HG02623 (cell line): ENCODE results near the gene TRIM74.
"Not testable (repeated sequence)": the region's sequence is repeated elsewhere in the genome, so short reads cannot be mapped to it uniquely, and the experiment has no call there.

Source experiments
- ATAC-seq: cut with Tn5 transposase; IDR thresholded peaks from one replicate; pipeline ENCODE4 v1.9.1; 2021; ENCODE audit warnings: moderate library complexity; ENCODE audit not compliant: unreplicated experiment

The TRIM74 gene

DNA sequence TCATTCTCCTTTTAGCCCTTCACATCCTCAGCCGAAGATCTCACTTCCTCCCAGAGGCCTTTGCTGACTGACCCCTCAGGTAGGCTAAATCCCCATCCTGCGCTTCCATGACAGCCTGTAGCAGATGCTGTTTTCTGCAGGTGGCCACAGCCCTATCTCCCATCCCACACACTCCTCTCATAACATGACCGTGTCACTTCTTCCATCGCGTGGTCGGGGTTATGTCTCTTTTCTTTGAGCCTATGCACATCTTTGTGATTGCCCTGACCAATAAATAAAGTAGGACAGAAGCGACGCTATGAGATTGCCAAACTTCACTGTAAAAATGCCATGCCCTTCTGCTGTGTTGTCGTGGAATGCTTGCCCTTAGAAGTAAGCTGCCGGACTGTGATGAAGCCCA, 55.5 kb downstream of the TRIM74 start:
- ATAC-seq, result not testable (repeated sequence)

DNA sequence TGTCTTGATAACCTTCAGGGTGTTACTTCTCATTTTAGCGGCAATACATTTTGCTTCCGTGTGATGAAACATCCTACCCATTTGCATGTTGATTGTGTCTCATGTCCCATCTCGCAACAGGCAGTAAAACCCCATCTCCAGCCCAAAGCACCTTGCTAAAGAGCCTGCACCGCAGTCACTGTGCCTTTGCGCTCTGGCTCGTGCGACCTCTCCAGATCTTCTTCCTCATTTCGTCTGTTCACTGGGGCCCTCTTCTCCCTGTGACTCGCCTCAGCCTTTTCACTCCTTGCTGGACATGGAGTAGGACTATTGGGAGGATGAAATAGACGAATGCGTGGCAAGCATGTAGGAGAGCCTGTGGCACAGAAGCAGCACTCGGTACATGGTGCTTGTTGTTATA, 57.9 kb downstream of the TRIM74 start:
- not testable (repeated sequence) for ATAC-seq
